Type B pancreatic cell (in vitro differentiated cells): ENCODE results near the gene BBS9. TPM values are rescaled to one million over a fixed set of nuclear protein-coding genes. Genes with fewer than 3 reads are reported as not detected.

Experiments
- DNase-seq: peaks from one replicate; pipeline ENCODE4 v3.0.0; 2021; ENCODE audit warnings: mixed read lengths; ENCODE audit not compliant: unreplicated experiment; ENCODE audit errors: extremely low spot score
- H3K27ac Mint-ChIP-seq: 2 replicates; pipeline ENCODE4 v1.8.0; 2021; ENCODE audit warnings: mild to moderate bottlenecking, mixed read lengths
- H3K27me3 Mint-ChIP-seq: 2 replicates; pipeline ENCODE4 v1.8.0; 2021; ENCODE audit warnings: mixed read lengths
- H3K36me3 Mint-ChIP-seq: 2 replicates; pipeline ENCODE4 v1.8.0; 2021; ENCODE audit warnings: mixed read lengths
- H3K4me1 Mint-ChIP-seq: one replicate; pipeline ENCODE4 v1.8.0; 2021; ENCODE audit warnings: mixed read lengths; ENCODE audit not compliant: unreplicated experiment
- H3K4me3 Mint-ChIP-seq: 2 replicates; pipeline ENCODE4 v1.8.0; 2021; ENCODE audit warnings: mild to moderate bottlenecking, mixed read lengths
- H3K9me3 Mint-ChIP-seq: 2 replicates; pipeline ENCODE4 v1.8.0; 2021; ENCODE audit warnings: mixed read lengths
- CTCF ChIP-seq: fragments of 200-600 bp; sonication (generic); conservative IDR thresholded peaks from 2 replicates; pipeline ENCODE4 v1.5.0; 2021; ENCODE audit warnings: antibody characterized with exemption, mild to moderate bottlenecking
- total RNA-seq: library from RNA; stranded (reverse); gene quantifications from 2 replicates; pipeline ENCODE4 v1.2.1, GENCODE V29; 2021; ENCODE audit warnings: low replicate concordance

Gene BBS9
- total RNA-seq, 1 donor from 2014 or later: 19.7 TPM

- Mint-ChIP-seq H3K4me1 (peaks cover 12% of the 10 kb centered on the region), H3K9me3 (no peaks in the 10 kb centered on the region), H3K36me3 (no peaks in the 10 kb centered on the region), H3K27me3 (no peaks in the 10 kb centered on the region), H3K27ac (no peak overlapping the region), H3K4me3 (no peak overlapping the region)
- TF ChIP-seq CTCF: no peak
- no peak for DNase-seq
These were observed 288.9 kb downstream of the BBS9 start for GRCh38 chr7:33418251-33418701.

DNA sequence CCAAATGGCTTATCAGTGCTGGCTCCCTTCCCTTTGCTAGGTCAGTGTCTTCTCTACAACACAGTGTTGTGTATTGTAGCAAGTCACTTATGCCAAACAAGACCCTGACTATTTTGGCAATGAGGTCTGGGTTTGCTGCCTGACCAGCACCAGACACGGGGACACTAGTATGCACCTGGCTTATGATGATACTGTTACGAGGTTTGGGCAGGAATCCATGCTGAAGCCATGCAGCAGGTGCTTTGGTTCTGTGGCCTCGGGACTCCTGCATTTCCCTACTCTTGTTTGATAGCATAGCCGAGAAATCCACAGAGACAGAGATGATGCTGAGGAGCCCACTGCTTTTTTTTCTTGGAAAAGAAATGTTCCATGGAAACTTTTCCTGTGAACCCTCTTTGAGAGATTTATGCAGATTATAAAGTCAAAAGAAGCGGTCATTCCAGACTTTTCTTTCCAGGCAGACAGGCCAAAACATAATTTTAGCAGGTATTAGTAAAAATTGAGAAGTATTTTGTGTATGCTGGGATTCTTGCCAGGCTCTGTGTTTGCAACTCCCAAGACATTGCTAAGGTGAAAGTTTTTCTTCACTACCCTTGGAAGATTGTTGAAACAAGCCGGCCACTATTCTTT, 291.1 kb downstream of the BBS9 start:
- H3K9me3 Mint-ChIP-seq: no peaks in the 10 kb centered on the region
- no peak for DNase-seq
- H3K27me3 Mint-ChIP-seq: no peaks in the 10 kb centered on the region
- peaks cover 16% of the 10 kb centered on the region for H3K4me1 Mint-ChIP-seq
- no peaks in the 10 kb centered on the region for H3K36me3 Mint-ChIP-seq
- H3K4me3 Mint-ChIP-seq: no peak overlapping the region
- H3K27ac Mint-ChIP-seq: no peak overlapping the region
- no peak for TF ChIP-seq CTCF

DNA sequence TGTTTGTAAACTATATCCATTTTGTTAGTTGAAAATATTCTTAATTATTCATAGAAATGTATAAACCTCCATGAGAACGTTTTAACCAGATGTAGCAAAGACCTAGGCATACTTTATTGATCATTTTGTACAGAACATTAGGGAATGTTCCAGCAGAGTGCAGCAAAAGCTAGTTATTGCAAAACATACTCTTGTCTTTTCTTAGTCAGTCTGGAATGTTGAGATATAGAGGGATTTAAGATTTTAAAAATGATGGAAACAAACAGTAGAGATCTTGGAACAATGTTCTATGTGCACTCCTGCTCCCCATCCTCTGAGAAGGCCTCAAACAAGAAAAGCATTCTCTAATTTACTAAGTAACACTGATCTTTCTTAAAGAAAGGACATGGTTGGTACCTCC, 292.1 kb downstream of the BBS9 start:
- H3K27me3 Mint-ChIP-seq: no peaks in the 10 kb centered on the region
- no peaks in the 10 kb centered on the region for H3K9me3 Mint-ChIP-seq
- no peak for TF ChIP-seq CTCF
- peaks cover 25% of the 10 kb centered on the region for H3K4me1 Mint-ChIP-seq
- H3K4me3 Mint-ChIP-seq: no peak overlapping the region
- no peak for DNase-seq
- H3K36me3 Mint-ChIP-seq: no peaks in the 10 kb centered on the region
- H3K27ac Mint-ChIP-seq: no peak overlapping the region

DNA sequence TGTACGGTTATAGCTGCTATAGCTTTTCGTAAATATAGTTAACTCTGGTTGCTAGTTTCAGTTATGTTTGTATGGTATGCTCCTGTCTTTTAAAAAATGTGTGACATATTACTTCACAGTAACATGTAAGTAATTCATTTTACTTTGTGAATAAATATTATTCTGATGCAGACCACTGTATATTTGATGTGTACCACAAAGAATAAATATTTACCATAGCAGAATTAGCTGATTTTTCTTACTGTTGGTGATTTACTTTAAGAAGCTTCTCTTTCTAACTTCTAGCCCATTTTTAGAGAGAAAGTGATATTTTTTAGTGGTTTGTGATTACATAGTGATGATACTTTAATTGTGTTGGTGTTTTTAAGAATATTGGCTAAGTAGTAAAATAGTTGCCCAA, 292.8 kb downstream of the BBS9 start:
- Mint-ChIP-seq H3K36me3 (no peaks in the 10 kb centered on the region), H3K4me1 (peaks cover 28% of the 10 kb centered on the region)

DNA sequence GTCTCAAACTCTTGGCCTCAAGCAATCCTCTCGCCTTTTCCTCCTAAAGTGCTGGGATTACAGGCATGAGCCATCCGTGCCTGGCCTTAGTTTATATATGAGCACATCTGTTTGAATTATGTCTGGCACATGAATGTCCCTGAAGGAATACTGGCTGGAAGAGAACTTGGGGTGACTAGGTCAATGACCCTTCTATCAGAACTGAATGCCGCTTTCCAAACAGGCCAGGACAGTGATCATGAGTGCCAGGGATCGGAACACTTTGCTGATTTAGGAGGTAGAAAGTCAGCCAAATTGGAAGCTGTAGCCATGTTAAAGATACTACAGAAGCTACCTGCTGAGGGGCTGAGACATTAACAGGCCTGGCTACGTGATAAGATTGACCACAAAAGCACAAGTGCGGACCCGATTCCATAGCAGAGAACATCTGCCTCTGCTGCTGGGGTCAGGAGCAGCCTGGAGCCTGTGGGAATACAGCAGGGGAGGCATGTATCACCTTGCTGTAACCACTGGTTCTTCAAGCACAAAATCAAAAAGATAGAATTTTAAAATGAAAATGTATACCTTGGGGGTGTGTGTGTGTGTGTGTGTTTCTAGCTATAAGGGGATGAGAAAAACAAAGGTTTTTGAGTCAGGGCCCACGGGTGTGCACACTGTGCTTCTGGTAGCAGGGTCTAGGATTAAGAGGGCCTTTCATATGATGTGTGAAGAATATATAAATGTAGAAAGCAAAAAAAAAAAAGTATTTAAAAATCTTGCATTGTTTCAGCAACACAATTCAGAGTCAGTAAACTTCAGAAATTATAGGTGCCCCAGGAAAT, 293.7 kb downstream of the BBS9 start:
- no peak for DNase-seq
- H3K9me3 Mint-ChIP-seq: no peaks in the 10 kb centered on the region
- H3K36me3 Mint-ChIP-seq: no peaks in the 10 kb centered on the region
- no peaks in the 10 kb centered on the region for H3K27me3 Mint-ChIP-seq
- peaks cover 25% of the 10 kb centered on the region for H3K4me1 Mint-ChIP-seq
- TF ChIP-seq CTCF: no peak
- no peak overlapping the region for H3K4me3 Mint-ChIP-seq
- no peak overlapping the region for H3K27ac Mint-ChIP-seq

More for the DNA sequence above, 292.8 kb downstream of the BBS9 start:
- Mint-ChIP-seq H3K4me3 (no peak overlapping the region), H3K27me3 (no peaks in the 10 kb centered on the region), H3K27ac (no peak overlapping the region), H3K9me3 (no peaks in the 10 kb centered on the region)
- no peak for TF ChIP-seq CTCF
- no peak for DNase-seq
